DMS53 (cell line): ENCODE results near the gene CXCR6.
"Not testable (repeated sequence)": the region's sequence is repeated elsewhere in the genome, so short reads cannot be mapped to it uniquely, and the experiment has no call there.

Experiments used
- DNase-seq: peaks from one replicate; lab custom pipeline; 2025; lab: John Stamatoyannopoulos, UW

The CXCR6 gene

DNA sequence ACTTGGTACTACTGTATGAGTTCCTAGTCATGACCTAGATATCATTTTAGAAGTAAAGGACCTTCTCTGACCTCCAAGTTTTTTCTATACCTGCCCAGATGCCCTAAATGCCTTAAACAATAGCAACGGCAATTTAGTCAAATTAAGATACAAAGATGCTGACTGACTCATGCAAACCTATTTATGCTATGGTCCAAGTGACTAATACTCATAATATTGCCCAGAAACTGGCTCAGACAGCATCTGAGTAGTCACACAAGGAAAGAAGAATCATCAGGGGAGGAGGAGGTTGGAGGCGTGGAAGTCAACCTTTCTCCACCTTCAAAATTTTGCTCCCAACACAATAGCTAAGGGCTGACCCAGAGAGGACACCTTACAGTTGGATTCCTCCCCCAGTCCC, 45.5 kb downstream of the CXCR6 start:
- peak; percentile 2 for DNase-seq

DNA sequence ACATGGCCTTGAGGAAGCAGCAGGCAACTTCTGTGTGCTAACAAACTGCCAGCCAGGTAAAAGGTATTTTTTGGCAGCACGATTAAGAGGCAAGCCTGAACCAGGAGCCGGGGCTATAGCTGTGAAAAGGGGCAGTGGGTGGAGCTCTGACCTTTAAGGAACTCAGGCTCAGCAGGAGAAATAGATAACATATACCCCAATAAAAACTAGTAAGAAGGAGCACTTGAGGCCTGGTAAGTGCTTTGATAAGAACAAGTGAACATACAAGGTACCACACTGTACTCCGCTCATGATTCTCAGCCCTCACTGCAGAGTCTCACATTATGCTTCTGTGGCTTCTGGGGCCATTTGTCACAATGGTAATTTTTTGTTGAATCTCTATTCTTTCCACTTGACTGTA, 46.9 kb downstream of the CXCR6 start:
- DNase-seq, result no peak

DNA sequence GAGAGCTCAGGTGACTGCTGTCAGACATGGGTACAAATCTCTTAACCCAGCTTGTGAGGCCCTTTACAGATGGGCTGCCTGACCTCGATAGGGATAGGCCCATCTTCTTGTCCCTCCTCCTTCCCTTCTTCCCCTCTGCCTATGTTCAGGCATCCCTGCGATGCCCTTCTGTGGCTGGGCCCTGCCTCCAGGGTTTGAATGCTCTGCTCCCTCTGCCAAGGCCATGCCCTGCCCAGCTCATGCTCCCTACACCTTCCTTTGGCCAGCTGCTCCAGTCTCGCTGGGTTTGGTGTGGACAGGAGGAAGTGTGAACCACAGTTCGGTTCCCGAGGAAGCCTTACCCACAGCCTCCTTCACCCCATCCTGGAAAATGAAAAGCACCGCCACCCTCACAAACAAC, 48.1 kb downstream of the CXCR6 start:
- no peak for DNase-seq

DNA sequence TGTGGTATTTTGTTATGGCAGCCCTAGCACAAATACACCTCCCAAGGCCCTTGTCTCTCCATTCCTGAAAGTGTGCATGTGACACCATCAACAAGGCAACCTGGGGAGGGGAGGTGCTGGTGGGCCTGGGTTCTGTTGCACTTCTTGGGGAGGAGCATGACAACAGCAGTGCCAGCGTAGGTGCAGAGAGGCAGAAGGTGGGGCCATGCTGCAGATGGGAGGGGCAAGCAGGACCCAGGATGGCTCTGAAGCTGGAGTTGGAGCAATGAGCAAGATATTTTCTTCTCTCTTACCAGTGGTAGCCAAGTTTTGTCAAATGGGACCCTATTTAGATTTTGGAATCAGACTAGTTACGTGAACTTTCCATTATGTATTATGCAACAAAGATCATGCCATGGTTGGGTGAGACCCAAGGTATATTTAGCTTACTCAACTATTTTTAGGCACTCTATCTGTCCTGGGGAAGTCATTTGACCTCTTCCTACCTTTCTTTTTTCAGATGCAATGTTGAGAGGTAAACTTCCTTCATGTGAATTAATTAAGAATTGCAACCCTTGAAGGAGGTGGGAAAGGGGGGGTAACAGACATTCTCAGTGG, 49.0 kb downstream of the CXCR6 start:
- no peak for DNase-seq

DNA sequence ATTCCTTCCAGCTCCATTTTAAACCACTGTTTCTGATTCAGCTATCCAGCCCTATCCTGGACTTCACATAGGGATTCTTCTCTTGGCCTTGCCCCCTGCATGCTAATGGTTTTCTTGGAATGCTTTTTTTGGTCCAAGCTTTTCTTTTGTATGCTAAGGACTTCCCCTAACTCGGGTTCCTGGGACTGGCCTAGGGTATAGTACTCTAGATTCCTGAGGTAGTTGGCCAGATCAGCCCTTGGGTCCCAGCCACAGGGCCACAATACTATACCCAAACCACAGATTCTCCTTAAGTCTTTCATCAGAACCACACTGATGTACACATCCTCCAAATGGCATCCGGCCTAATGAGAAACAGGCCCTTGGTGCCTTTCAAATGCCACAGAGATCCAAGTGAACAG, 49.6 kb downstream of the CXCR6 start:
- no peak for DNase-seq

DNA sequence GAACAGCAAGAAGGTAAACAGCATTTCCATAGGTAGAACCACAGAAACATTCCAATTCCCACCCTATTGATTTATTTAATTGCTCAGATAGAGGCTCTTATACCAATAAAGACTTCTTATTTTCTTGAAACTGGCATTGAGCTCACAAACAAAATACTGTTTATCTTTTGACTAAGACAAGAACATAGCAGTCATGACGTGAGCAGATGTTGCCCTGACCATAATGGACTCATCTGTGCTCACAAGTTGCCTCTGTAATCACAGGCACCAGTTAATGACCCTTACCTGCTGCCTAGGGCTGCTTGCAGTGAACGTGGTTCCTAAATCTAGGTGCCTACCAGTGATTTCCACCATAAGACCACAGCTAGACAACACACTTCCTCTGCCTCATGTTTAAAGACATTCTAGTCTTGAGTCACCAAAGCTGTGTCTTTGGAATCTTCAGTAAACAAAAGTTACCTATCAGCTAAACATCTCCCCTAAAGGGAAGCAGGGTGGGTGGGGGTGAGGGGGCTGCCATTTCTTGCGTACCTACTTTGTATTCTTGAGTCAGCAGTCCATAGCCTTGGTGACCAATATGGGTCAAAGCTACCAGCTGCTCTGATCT, 50.3 kb downstream of the CXCR6 start:
- DNase-seq, result no peak

DNA sequence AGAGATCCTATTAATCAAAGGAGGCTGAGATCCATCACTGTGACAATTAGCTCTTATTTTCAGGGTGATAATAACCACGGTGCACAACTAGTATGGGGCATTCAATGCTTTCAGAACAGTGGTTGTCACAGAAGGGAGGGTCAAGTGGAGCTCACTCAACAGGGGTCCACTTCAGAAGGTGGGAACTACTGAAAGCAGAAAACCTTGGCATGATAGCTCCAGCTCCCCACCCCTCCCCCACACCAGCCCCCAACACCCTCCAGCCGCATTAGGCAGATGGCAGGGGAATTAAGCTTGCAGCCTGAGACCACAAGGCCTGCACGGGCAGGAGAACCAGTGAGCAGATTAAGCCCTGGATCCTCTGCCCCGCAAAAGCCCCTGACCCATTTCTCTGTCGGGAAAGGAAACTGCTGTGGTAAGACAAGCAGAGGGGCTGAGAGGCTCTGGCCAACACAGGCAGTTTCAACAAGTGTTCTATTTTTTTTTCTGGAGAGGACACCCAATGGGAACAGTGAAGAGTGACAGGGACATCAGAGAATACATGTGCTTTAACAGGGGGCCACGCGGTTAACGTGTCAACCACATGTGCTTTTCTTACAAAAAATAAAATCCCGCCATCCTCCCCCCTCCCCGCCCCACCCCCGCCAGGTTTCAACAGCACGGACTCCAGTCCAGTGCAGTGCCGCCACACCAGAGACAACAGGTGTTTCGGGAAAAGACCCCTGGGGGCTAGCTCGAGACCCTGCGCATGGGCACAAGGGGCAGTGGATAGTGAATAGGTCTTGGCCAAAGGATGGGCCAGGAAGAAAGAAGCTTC, 51.4 kb downstream of the CXCR6 start:
- peak; percentile 30 for DNase-seq

DNA sequence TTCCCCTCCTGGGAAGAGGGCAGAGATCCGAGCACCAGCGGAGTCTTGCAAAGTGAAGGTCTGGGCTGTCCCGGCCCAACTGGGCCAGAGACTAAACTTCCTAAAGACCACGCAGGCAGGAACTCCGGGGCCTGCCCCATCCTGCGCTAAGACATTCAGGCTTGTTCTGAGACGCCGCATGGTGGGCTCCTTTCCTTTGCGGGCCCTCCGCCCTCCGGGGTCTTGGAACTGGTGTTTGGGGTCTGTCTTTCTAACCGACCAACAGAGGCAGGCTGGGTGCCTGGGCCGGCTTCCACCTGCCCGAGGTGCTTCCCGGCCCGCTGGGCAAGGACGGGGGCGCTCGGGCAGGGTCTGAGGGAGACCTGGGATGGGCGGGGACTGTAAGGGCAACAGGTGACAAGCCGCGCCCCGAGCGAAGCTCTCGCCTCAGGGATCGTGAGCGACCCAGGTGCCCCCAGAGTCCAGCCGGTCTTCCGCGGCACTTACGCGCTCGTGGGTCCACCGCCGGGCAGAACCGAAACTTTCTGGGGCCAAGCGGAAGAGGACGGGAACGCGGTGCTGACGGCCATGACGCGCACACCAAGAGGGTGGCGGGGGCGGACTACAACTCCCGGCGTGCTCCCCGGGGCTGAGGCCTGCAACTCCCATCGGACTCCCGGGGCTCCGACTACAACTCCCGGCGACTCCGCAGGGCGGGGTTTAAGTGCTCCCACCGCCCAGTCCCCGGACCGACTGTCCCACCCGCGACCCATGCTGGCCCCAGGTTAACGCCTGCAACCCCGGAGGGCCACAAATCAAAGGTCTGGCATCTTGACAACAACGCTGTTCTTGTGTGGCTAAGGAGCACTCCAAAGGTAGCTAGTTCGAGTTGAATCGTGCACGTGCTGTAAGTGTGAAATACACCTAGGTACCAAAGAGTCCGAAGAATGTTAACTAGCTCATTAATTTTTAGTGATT, 52.2 kb downstream of the CXCR6 start, which contains the start of gene FYCO1:
TSS of gene FYCO1 (minus strand) at position 589 of the 957 bp plus-strand sequence. CDS start 10,914 bp downstream, outside the sequence.
- DNase-seq, result peak; percentile 81

DNA sequence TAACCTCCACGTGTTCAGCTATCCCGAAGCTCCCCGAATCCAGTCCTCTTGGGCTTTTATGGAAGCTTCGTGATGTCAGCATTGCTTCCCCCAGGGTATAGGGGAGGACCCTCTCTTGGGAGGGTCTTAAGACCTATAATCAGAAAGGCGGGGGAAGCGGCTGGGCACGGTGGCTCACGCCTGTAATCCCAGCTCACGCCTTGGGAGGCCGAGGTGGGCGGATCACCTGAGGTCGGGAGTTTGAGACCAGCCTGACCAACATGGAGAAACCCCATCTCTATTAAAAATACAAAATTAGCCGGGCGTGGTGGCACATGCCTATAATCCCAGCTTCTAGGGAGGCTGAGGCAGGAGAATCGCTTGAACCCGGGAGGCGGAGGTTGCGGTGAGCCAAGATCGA, 54.2 kb downstream of the CXCR6 start:
- not testable (repeated sequence) for DNase-seq

DNA sequence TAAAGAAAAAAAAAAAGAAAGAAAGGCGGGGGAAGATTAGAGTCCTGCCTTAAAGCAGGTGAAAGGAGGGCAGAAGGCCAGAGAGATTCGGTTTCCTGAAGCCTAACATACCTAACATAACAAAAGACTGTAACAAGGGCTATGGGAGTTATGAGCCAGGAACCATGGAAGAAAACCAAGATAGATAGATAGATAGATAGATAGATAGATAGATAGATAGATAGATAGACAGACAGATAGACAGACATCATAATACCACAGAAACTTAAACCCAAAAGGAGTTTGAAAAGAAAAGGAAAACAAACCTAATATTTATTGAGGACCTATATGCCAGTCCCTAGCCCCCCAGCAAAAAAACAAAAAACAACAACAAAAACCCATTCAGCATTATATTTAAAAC, 54.7 kb downstream of the CXCR6 start:
- DNase-seq, result no peak
